Nucleus accumbens (tissue), 56 donors: ENCODE data around the gene SNX32.

Source experiments
- DNase-seq, 56 donors: peaks; one replicate each; lab custom pipeline; 2025; lab: John Stamatoyannopoulos, UW

SNX32 gene

GRCh38 chr11:65854852-65855837, 21.4 kb downstream of the SNX32 start:
- DNase-seq, result no peak

GRCh38 chr11:65855927-65856363, 22.2 kb downstream of the SNX32 start:
- no peak for DNase-seq

GRCh38 chr11:65856689-65857499, 23.1 kb downstream of the SNX32 start:
- DNase-seq, result peak in 52 of 56 donors; percentile 26 to 87 (median 72)

- DNase-seq, result peak in 42 of 56 donors; percentile 43 to 87 (median 68)
These were observed 23.7 kb downstream of the SNX32 start for GRCh38 chr11:65857500-65857852.

- DNase-seq, result peak; percentile 67 to 99 (median 96)
These were observed 24.3 kb downstream of the SNX32 start, which contains the start of gene CFL1 for GRCh38 chr11:65857853-65858680. TSS of gene CFL1 (minus strand) at chr11:65858180. CDS start at chr11:65858099, 81 bp downstream.

GRCh38 chr11:65858681-65859087, 24.9 kb downstream of the SNX32 start:
- no peak for DNase-seq

- DNase-seq, result peak; percentile 61 to 99 (median 92)
These were observed 25.5 kb downstream of the SNX32 start for GRCh38 chr11:65859095-65859811.

- DNase-seq, result peak in 15 of 56 donors; percentile 55 to 85 (median 75)
These were observed 26.1 kb downstream of the SNX32 start for GRCh38 chr11:65859812-65860277.

GRCh38 chr11:65860278-65861164, 26.8 kb downstream of the SNX32 start, which contains the start of gene MUS81:
TSS of gene MUS81 (plus strand) at chr11:65860433. CDS start at chr11:65860754, 321 bp downstream.
- DNase-seq, result peak; percentile 53 to 95 (median 87)

- DNase-seq, result no peak
These were observed 27.4 kb downstream of the SNX32 start for GRCh38 chr11:65861165-65861505.

GRCh38 chr11:65861533-65862183, 27.9 kb downstream of the SNX32 start:
- no peak for DNase-seq

GRCh38 chr11:65862191-65862735, 28.5 kb downstream of the SNX32 start:
- no peak for DNase-seq

GRCh38 chr11:65862941-65863888, 29.5 kb downstream of the SNX32 start:
- no peak for DNase-seq

- DNase-seq, result no peak
These were observed 30.3 kb downstream of the SNX32 start for GRCh38 chr11:65863889-65864705.

GRCh38 chr11:65864706-65865471, 31.1 kb downstream of the SNX32 start:
- DNase-seq, result no peak
